Testis (tissue), 2 donors: ENCODE results near the gene MT3.

Experiments used
- CTCF ChIP-seq, 3 experiments: fragments of 450-650 bp in 2 of 3; fragments of 200-600 bp in 1 of 3; sonication (generic) in 1 of 3; IDR thresholded peaks; one replicate each; pipeline ENCODE4 v1.5.1; 2016 to 2019; ENCODE audit warnings: antibody characterized with exemption in 3 of 3, mild to moderate bottlenecking in 2 of 3, moderate library complexity in 1 of 3
- POLR2A ChIP-seq: fragments of 450-650 bp; IDR thresholded peaks from one replicate; pipeline ENCODE4 v1.6.1; 2017; ENCODE audit warnings: antibody characterized with exemption, mild to moderate bottlenecking, moderate library complexity

GRCh38 chr16:56591377-56592060 lies 2.2 kb downstream of the MT3 start:
- TF ChIP-seq CTCF (IDR thresholded peaks at IDR 0.05) (no peak), POLR2A (no peak)
